GM12878 (cell line): ENCODE measurements around the gene TAF3. TPM values are rescaled to one million over a fixed set of nuclear protein-coding genes. Genes with fewer than 3 reads are reported as not detected.

Experiments
- ATAC-seq: fragments of 200-7000 bp; cut with Tn5 transposase; 3 replicates; pipeline ENCODE4 v1.9.1; 2020; ENCODE audit warnings: mild to moderate bottlenecking, moderate library complexity
- BruUV-seq: library from RNA; stranded (reverse); fragments of 400-500 nt; replicated peaks from 2 replicates; lab custom pipeline; 2021; lab: Mats Ljungman, UMichigan
- CTCF ChIA-PET: fragments of 300-600 bp; sonication (Branson Sonifier 250); formaldehyde crosslinking; extraction: SDS; loops from one replicate; lab custom pipeline; 2021; ENCODE audit warnings: inconsistent platforms; lab: Yijun Ruan, JAX
- POLR2A ChIA-PET: fragments of 350-600 bp; formaldehyde crosslinking; extraction: SDS; loops from one replicate; lab custom pipeline; 2021; ENCODE audit warnings: inconsistent platforms; lab: Charles Lee
- RAD21 ChIA-PET: fragments of 300-600 bp; sonication (Branson Sonifier 250); formaldehyde crosslinking; loops from one replicate; lab custom pipeline; 2023; ENCODE audit warnings: antibody characterized with exemption; ENCODE audit not compliant: unreplicated experiment; lab: Charles Lee
- SMC1A ChIA-PET: fragments of 300-600 bp; sonication (Branson Sonifier 250); formaldehyde crosslinking; loops from one replicate; lab custom pipeline; 2023; ENCODE audit not compliant: unreplicated experiment, uncharacterized antibody; lab: Charles Lee
- DNase-seq: peaks from one replicate; pipeline ENCODE4 v3.0.0-alpha.2; 2011; ENCODE audit warnings: low read depth, low spot score
- FAIRE-seq: peaks from 3 replicates; lab custom pipeline; 2011; peaks lifted over from hg19 to GRCh38; lab: Jason Lieb, UNC
- H2AFZ ChIP-seq: 2 replicates; pipeline ENCODE4 v1.6.0; 2011; ENCODE audit warnings: low read depth, low read length, control low read depth; ENCODE audit not compliant: control insufficient read depth
- H3K27ac ChIP-seq: 2 replicates; pipeline ENCODE4 v1.5.1; 2011; ENCODE audit warnings: control low read depth; ENCODE audit not compliant: control insufficient read depth, insufficient read depth
- H3K27me3 ChIP-seq, 2 experiments: replicated peaks in 1 of 2; 2 replicates each; pipeline versions ENCODE4 v1.6.0 to v1.6.1; 2011; ENCODE audit warnings: low read length in 1 of 2; ENCODE audit not compliant: control insufficient read depth in 2 of 2, insufficient read depth in 2 of 2
- H3K36me3 ChIP-seq, 2 experiments: 2 replicates each; pipeline ENCODE4 v1.5.1; 2011; ENCODE audit warnings: low read length in 1 of 2; ENCODE audit not compliant: control insufficient read depth in 2 of 2, insufficient read depth in 2 of 2
- H3K4me1 ChIP-seq: 2 replicates; pipeline ENCODE4 v1.6.1; 2011; ENCODE audit warnings: mild to moderate bottlenecking, low read length, moderate library complexity, mixed read lengths; ENCODE audit not compliant: control insufficient read depth, insufficient read depth
- H3K4me2 ChIP-seq: 2 replicates; pipeline ENCODE4 v1.6.0; 2011; ENCODE audit warnings: control low read depth; ENCODE audit not compliant: control insufficient read depth, insufficient read depth
- H3K4me3 ChIP-seq: fragments of 200-600 bp; sonication (generic); 2 replicates; pipeline ENCODE4 v1.5.1; 2016
- H3K79me2 ChIP-seq: 2 replicates; pipeline ENCODE4 v1.6.0; 2011; ENCODE audit warnings: low read length; ENCODE audit not compliant: control insufficient read depth, insufficient read depth
- H3K9ac ChIP-seq: 2 replicates; pipeline ENCODE4 v1.8.0; 2011; ENCODE audit warnings: low read length, control low read depth, mixed read lengths; ENCODE audit not compliant: control insufficient read depth, insufficient read depth
- H3K9me3 ChIP-seq: replicated peaks from 3 replicates; pipeline ENCODE4 v1.5.1; 2011; ENCODE audit warnings: mild to moderate bottlenecking, low read length; ENCODE audit not compliant: control insufficient read depth, insufficient read depth
- H4K20me1 ChIP-seq: 2 replicates; pipeline ENCODE4 v1.6.0; 2011; ENCODE audit not compliant: control insufficient read depth, insufficient read depth
- BRCA1 ChIP-seq: IDR thresholded peaks from 2 replicates; pipeline ENCODE4 v1.6.1; 2011; ENCODE audit warnings: low read depth, low read length, improper control_type of control experiment
- IKZF2 ChIP-seq, 2 experiments: fragments of 450-650 bp; IDR thresholded peaks; 2 replicates each; pipeline ENCODE4 v1.6.1; 2017; ENCODE audit warnings: mild to moderate bottlenecking in 2 of 2, moderate library complexity in 2 of 2
- KLF5 ChIP-seq: fragments of 450-650 bp; IDR thresholded peaks from 2 replicates; pipeline ENCODE4 v1.6.1; 2014; ENCODE audit warnings: mild to moderate bottlenecking; ENCODE audit not compliant: partially characterized antibody
- NR2C2 ChIP-seq: IDR thresholded peaks from 2 replicates; pipeline ENCODE4 v1.6.1; 2011; ENCODE audit warnings: borderline replicate concordance, low read depth; ENCODE audit not compliant: control insufficient read depth, insufficient read length
- PAX8 ChIP-seq: fragments of 450-650 bp; IDR thresholded peaks from 2 replicates; pipeline ENCODE4 v1.6.1; 2017; ENCODE audit warnings: mild to moderate bottlenecking, moderate library complexity
- POLR2A ChIP-seq: IDR thresholded peaks from 2 replicates; pipeline ENCODE4 v1.6.1; 2011; ENCODE audit warnings: low read depth, mild to moderate bottlenecking, low read length
- RCOR1 ChIP-seq: conservative IDR thresholded peaks from 2 replicates; pipeline ENCODE4 v1.6.1; 2012; ENCODE audit warnings: low read depth, low read length, improper control_type of control experiment
- SMAD5 ChIP-seq: IDR thresholded peaks from 2 replicates; pipeline ENCODE4 v1.6.1; 2016; ENCODE audit warnings: antibody characterized with exemption, low read depth
- TBL1XR1 ChIP-seq: IDR thresholded peaks from 2 replicates; pipeline ENCODE4 v1.6.1; 2012; ENCODE audit warnings: low read depth, low read length, improper control_type of control experiment
- TCF3 ChIP-seq: IDR thresholded peaks from 2 replicates; pipeline ENCODE4 v1.6.1; 2012; ENCODE audit warnings: low read depth, mild to moderate bottlenecking, low read length, borderline replicate concordance; ENCODE audit not compliant: insufficient read depth
- WRNIP1 ChIP-seq: IDR thresholded peaks from 2 replicates; pipeline ENCODE4 v1.6.1; 2011; ENCODE audit warnings: low read depth, low read length, improper control_type of control experiment, borderline replicate concordance
- ZBED1 ChIP-seq: IDR thresholded peaks from 2 replicates; pipeline ENCODE4 v1.6.1; 2016; ENCODE audit warnings: borderline replicate concordance
- WGBS: methylation state at CpG from one replicate; pipeline ENCODE4 v1.1.6; 2016; ENCODE audit warnings: low lambda C conversion rate; ENCODE audit not compliant: insufficient replicate concordance, insufficient coverage; ENCODE audit errors: missing lambda C conversion rate; 5-methylcytosine and 5-hydroxymethylcytosine counted together
- in situ Hi-C: fragments of 300-500 bp; cut with MboI; formaldehyde crosslinking; loops from 9 replicates; pipeline ENCODE4 v1.14.3; 2018; ENCODE audit warnings: mixed read lengths
- intact Hi-C: fragments of 100-400 bp; cut with micrococcal nuclease; formaldehyde crosslinking; loops from one replicate; pipeline ENCODE4 v1.14.2; 2022; ENCODE audit not compliant: unreplicated experiment
- polyA plus RNA-seq, 11 experiments: library from polyadenylated mRNA; depleted of rRNA in 4 of 11; unstranded in 6 of 11; stranded (reverse) in 5 of 11; fragments of >200 nt; fragmentation: Nextera tagmentation in 4 of 11; fragmentation: Illumina TruSeq in 1 of 11; extraction: Ambion mirVana in 4 of 11; extraction: Trizol in 1 of 11; gene quantifications; 1 replicate in 1 of 11; 2 replicates in 10 of 11; pipeline versions ENCODE4 v1.2.1 to v1.2.3, GENCODE V29; 2011 to 2016; ENCODE audit warnings: inconsistent platforms in 2 of 11, missing spikeins in 2 of 11, low read depth in 1 of 11
- total RNA-seq, 4 experiments: library from RNA; depleted of rRNA in 3 of 4; stranded (reverse); fragments of >200 nt in 3 of 4; fragmentation: Illumina TruSeq in 1 of 4; extraction: Trizol in 1 of 4; gene quantifications; 2 replicates each; pipeline versions ENCODE4 v1.2.1 to v1.2.3, GENCODE V29; 2013 to 2021

TAF3 gene
- total and polyA plus RNA-seq, 10 of the 15 experiments (the other 5 are each of a cell fraction or from before 2014, with no cell fraction given) = 2.0 to 10.1 (median 3.7) TPM

GRCh38 chr10:7797582-7797981 lies 20.7 kb upstream of the TAF3 start (continued):
- TF ChIP-seq TCF3 (no peak), NR2C2 (no peak), IKZF2 (IDR thresholded peaks at IDR 0.05) (no peak), POLR2A (no peak), KLF5 (no peak), WRNIP1 (no peak)

- Histone ChIP-seq H3K36me3 (peaks cover 10 to 46% of the 10 kb centered on the region in 2 experiments), H3K9me3 (no peaks in the 10 kb centered on the region), H3K79me2 (no peaks in the 10 kb centered on the region), H3K27me3 (no peaks in the 10 kb centered on the region), H4K20me1 (no peaks in the 10 kb centered on the region), H3K4me1 (no peaks in the 10 kb centered on the region), H2AFZ (no peak overlapping the region), H3K4me3 (no peak overlapping the region), H3K4me2 (no peak overlapping the region), H3K27ac (no peak overlapping the region), H3K9ac (no peak overlapping the region)
- ChIA-PET POLR2A (no interaction called here), CTCF (interaction anchor here (1.4 kb wide), 1 partner anchor 10 kb away, joined by 3 read pairs; no protein-coding TSS in a partner anchor), SMC1A (interaction anchor here (0.8 kb wide), 1 partner anchor 10 kb away, joined by 3 read pairs; no protein-coding TSS in a partner anchor), RAD21 (no interaction called here)
- TF ChIP-seq SMAD5 (no peak), TCF3 (no peak), PAX8 (no peak), BRCA1 (no peak), TBL1XR1 (no peak), ZBED1 (no peak), RCOR1 (no peak)
- intact Hi-C loops (no loop called here), in situ Hi-C loops (no loop called here)
- no peak for DNase-seq
- ATAC-seq = no peak
- BruUV-seq = no TSS peak
- WGBS = 83% methylated on average over 4 of the region's 4 CpGs
- FAIRE-seq = no peak
These were observed 15.7 kb upstream of the TAF3 start for GRCh38 chr10:7802606-7803005.
